Left lobe of liver (tissue), 2 donors: Measurements from ENCODE around the gene ZNF668. TPM values are rescaled to one million over a fixed set of nuclear protein-coding genes. Genes with fewer than 3 reads are reported as not detected.
A peak's percentile ranks its signal among the peaks of the same experiment; 100 is the strongest.
"Not testable (repeated sequence)": the region's sequence is repeated elsewhere in the genome, so short reads cannot be mapped to it uniquely, and the experiment has no call there.

Experiments
- ATAC-seq: fragments of 200-7000 bp; cut with Tn5 transposase; one replicate; pipeline ENCODE4 v1.9.1; 2020; ENCODE audit warnings: mild to moderate bottlenecking, moderate library complexity
- DNase-seq: peaks from one replicate; pipeline ENCODE4 v3.0.0-alpha.2; 2020; ENCODE audit warnings: low spot score
- total RNA-seq: library from RNA; stranded (reverse); gene quantifications from one replicate; pipeline ENCODE4 v1.2.1, GENCODE V29; 2021
- donor health status: DM: no; HTN: no; CAD: no; lungs with moderate emphysema.
- donor health status: DM: no; HTN: yes; CAD: no.

The ZNF668 gene
- total RNA-seq, 1 donor from 2014 or later: 3.6 TPM

DNA sequence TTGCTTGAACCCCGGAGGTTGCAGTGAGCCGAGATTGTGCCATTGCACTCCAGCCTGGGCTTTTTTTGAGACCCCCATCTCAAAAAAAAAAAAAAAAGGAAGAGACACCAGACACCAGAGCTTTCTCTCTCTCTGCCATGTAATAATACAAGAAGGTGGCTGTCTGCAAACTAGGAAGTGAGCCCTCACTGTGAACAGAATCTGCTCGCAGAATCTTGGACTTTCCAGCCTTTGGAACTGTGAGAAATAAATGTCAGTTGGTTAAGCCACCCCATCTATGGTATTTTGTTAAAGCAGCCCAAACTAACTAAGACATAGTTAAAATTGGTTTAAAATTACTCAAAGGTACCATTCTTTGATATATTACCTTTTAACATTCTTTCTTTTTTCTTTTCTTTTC, 53.5 kb downstream of the ZNF668 start:
- ATAC-seq (no peak), DNase-seq (no peak)

DNA sequence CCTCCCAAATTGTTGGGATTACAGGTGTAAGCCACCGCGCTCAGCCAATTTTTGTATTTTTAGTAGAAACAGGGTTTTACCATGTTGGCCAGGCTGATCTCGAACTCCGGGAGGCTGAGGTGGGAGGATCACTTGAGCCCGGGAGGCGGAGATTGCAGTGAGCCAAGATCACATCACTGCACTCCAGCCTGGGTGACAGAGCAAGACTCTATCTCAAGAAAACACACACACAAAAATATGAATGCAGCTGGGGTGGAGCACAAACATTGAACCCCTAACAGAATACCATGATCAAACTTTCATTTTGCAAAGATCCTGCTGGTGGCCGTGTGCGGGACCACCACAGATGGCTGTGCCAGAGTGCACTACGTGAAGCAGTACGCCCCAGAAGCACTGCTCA, 56.3 kb downstream of the ZNF668 start:
- not testable (repeated sequence) for DNase-seq, ATAC-seq

DNA sequence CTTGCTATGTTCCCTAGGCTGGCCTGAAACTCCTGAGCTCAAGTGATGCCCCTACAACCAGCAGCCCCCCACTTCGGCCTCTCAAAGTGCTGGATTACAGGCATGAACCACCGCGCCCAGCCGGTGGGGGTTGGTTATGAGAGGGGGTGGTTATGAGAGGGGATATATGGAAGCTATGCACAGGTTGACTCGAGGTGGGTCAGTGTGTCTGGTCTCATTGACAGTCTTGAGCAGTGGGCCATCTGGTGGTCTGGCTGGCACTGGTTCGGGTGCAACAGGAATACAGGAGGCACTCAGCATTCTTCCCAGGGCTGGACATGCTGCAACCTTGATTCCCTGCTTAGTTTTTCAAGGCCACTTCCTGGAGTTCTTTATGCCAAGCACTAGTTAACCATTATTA, 58.0 kb downstream of the ZNF668 start:
- ATAC-seq: peak; percentile 59
- no peak for DNase-seq

DNA sequence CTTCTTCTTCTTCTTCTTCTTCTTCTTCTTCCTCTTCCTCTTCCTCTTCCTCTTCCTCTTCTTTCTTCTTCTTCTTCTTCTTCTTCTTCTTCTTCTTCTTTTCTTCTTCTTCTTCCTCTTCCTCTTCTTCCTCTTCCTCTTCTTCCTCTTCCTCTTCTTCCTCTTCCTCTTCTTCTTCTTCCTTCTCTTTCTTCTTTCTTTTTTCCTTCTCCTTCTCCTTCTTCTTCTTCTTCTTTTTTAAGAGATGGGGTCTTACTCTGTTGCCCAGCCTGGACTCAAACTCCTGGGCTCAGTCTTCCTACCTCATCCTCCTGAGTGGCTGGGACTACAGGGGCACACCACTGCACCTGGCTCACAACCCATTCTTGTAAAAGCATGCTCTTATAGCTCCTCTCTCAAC, 60.7 kb downstream of the ZNF668 start:
- not testable (repeated sequence) for DNase-seq, ATAC-seq

DNA sequence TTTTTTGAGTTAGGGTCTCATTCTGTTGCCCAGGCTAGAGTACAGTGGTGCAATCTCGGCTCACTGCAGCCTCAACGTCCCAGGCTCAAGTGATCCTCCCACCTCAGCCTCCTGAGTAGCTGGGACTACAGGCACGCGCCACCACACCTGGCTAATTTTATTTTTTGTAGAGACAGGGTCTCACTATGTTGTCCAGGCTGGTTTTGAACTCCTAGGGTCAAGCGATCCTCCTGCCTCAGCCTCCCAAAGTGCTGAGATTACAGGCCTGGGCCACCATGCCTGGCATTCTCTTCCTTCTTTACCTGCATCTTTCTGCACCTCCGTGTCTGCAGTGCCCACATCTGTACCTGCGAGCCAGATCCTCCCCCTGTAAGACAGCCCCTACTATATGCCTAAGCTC, 62.2 kb downstream of the ZNF668 start:
- DNase-seq, ATAC-seq: not testable (repeated sequence)

Other genes starting within 250 kb of the ZNF668 start
- 6.2 TPM for gene BCL7C, start 180.2 kb downstream of the ZNF668 start, total RNA-seq
- 0.58 TPM for gene CTF1, start 177.6 kb downstream of the ZNF668 start, total RNA-seq
- gene FBXL19, start 150.7 kb downstream of the ZNF668 start, total RNA-seq: 3.6 TPM
- 51.3 TPM for gene ORAI3, start 125.2 kb downstream of the ZNF668 start, total RNA-seq
- gene SETD1A, start 116.5 kb downstream of the ZNF668 start, total RNA-seq: 8.2 TPM
- gene HSD3B7, start 89.0 kb downstream of the ZNF668 start, total RNA-seq: 71.5 TPM
- 4.2 TPM for gene STX1B, start 63.6 kb downstream of the ZNF668 start, total RNA-seq
- gene STX4, start 40.7 kb downstream of the ZNF668 start, total RNA-seq: 24.6 TPM
- 6.7 TPM for gene ZNF646, start 182 bp upstream of the ZNF668 start, total RNA-seq
- 4.4 TPM for gene PRSS53, start 14.7 kb upstream of the ZNF668 start, total RNA-seq
- gene VKORC1, start 20.6 kb upstream of the ZNF668 start, total RNA-seq: 101 TPM
- 42.7 TPM for gene BCKDK, start 34.1 kb upstream of the ZNF668 start, total RNA-seq
- gene KAT8, start 43.4 kb upstream of the ZNF668 start, total RNA-seq: 27.0 TPM
- 14.5 TPM for gene PRSS8, start 61.5 kb upstream of the ZNF668 start, total RNA-seq
- gene PRSS36, start 75.8 kb upstream of the ZNF668 start, total RNA-seq: 1.5 TPM
- gene FUS, start 105.9 kb upstream of the ZNF668 start, total RNA-seq: 43.5 TPM
- gene PYCARD, start 128.5 kb upstream of the ZNF668 start, total RNA-seq: 5.9 TPM
- not detected for gene TRIM72, start 139.9 kb upstream of the ZNF668 start, total RNA-seq
- gene PYDC1, start 142.9 kb upstream of the ZNF668 start, total RNA-seq: not detected
- gene ITGAM, start 185.7 kb upstream of the ZNF668 start, total RNA-seq: 4.3 TPM